Neural progenitor cell (in vitro differentiated cells): ENCODE measurements around the gene RARS1. TPM values are rescaled to one million over a fixed set of nuclear protein-coding genes. Genes with fewer than 3 reads are reported as not detected.

Source experiments
- DNase-seq: peaks from one replicate; pipeline ENCODE4 v3.0.0-alpha.2; 2016; ENCODE audit warnings: low spot score
- H2AFZ ChIP-seq: fragments of 200-600 bp; sonication (generic); replicated peaks from 2 replicates; pipeline ENCODE4 v1.6.1; 2016; ENCODE audit warnings: antibody characterized with exemption
- H3F3A ChIP-seq: fragments of 200-600 bp; sonication (generic); 2 replicates; pipeline ENCODE4 v1.6.1; 2016; ENCODE audit warnings: antibody characterized with exemption, low read depth
- H3K27ac ChIP-seq: fragments of 200-600 bp; sonication (generic); 2 replicates; pipeline ENCODE4 v1.5.1; 2016; ENCODE audit warnings: mild to moderate bottlenecking
- H3K27me3 ChIP-seq: fragments of 200-600 bp; sonication (generic); 2 replicates; pipeline ENCODE4 v1.6.1; 2016; ENCODE audit warnings: mild to moderate bottlenecking, moderate library complexity
- H3K36me3 ChIP-seq: fragments of 200-600 bp; sonication (generic); 2 replicates; pipeline ENCODE4 v1.5.1; 2016
- H3K4me1 ChIP-seq: fragments of 200-600 bp; sonication (generic); 2 replicates; pipeline ENCODE4 v1.6.1; 2016; ENCODE audit warnings: mixed run types
- H3K4me2 ChIP-seq: fragments of 200-600 bp; sonication (generic); 2 replicates; pipeline ENCODE4 v1.6.1; 2016
- H3K4me3 ChIP-seq: fragments of 200-600 bp; sonication (generic); 2 replicates; pipeline ENCODE4 v1.5.1; 2016
- H3K79me2 ChIP-seq: fragments of 200-600 bp; sonication (generic); 2 replicates; pipeline ENCODE4 v1.6.1; 2016; ENCODE audit warnings: low read depth
- H3K9ac ChIP-seq: fragments of 200-600 bp; sonication (generic); 2 replicates; pipeline ENCODE4 v1.6.1; 2016
- H3K9me3 ChIP-seq: fragments of 200-600 bp; sonication (generic); 2 replicates; pipeline ENCODE4 v1.5.1; 2016; ENCODE audit warnings: low read depth
- H4K20me1 ChIP-seq: fragments of 200-600 bp; sonication (generic); 2 replicates; pipeline ENCODE4 v1.6.1; 2016; ENCODE audit warnings: low read depth
- H3K27ac Mint-ChIP-seq: 3 replicates; pipeline ENCODE4 v1.8.0; 2021; ENCODE audit warnings: mixed read lengths
- H3K27me3 Mint-ChIP-seq: 2 replicates; pipeline ENCODE4 v1.8.0; 2022; ENCODE audit warnings: low read depth, mild to moderate bottlenecking, inconsistent platforms, moderate library complexity, mixed read lengths; ENCODE audit not compliant: insufficient read depth
- H3K36me3 Mint-ChIP-seq: 3 replicates; pipeline ENCODE4 v1.8.0; 2021; ENCODE audit warnings: mixed read lengths
- H3K4me1 Mint-ChIP-seq: 3 replicates; pipeline ENCODE4 v1.8.0; 2021; ENCODE audit warnings: mixed read lengths
- H3K4me3 Mint-ChIP-seq: 3 replicates; pipeline ENCODE4 v1.8.0; 2021; ENCODE audit warnings: mild to moderate bottlenecking, moderate library complexity, mixed read lengths
- H3K9me3 Mint-ChIP-seq: 3 replicates; pipeline ENCODE4 v1.8.0; 2020; ENCODE audit warnings: mixed read lengths
- EZH2 ChIP-seq: fragments of 200-600 bp; sonication (generic); IDR thresholded peaks from 2 replicates; pipeline ENCODE4 v1.6.1; 2017; ENCODE audit warnings: antibody characterized with exemption, mild to moderate bottlenecking, moderate library complexity
- EZH2phosphoT487 ChIP-seq: fragments of 200-600 bp; sonication (generic); IDR thresholded peaks from 2 replicates; pipeline ENCODE4 v1.6.1; 2017; ENCODE audit warnings: antibody characterized with exemption
- total RNA-seq: library from RNA; depleted of rRNA; stranded (reverse); fragments of >200 nt; gene quantifications from 2 replicates; pipeline ENCODE4 v1.2.3, GENCODE V29; 2015; ENCODE audit warnings: low replicate concordance
- TF ChIP-seq, protein P1 (sequence below): fragments of 200-600 bp; sonication (generic); IDR thresholded peaks from 2 replicates; pipeline ENCODE4 v1.5.1; 2017; ENCODE audit warnings: antibody characterized with exemption, mild to moderate bottlenecking

The RARS1 gene
- total RNA-seq, 1 donor from 2014 or later, result 191 TPM

DNA sequence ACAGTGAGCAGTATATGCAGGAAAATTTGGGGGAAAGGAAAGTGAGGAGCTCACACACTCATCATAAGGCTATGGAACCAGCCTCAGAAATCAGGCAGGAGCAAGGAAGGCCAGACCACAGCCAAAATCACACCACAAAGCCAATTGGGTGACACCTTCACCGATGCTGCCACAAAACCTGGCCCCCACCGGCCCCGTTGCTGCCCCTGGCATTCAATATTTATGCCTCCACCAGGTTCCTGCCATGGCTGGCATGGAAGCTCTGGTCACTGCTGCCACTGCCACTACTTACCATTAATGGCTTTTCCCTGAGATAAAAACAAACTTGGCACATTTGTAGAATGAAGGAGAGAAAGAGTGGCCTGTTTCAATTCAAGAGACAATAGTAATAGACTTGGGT is 28.7 kb upstream of the RARS1 start:
- no peaks in the 10 kb centered on the region for H4K20me1 ChIP-seq
- H3K4me1 Mint-ChIP-seq, result peaks cover 11% of the 10 kb centered on the region
- H3K4me3 Mint-ChIP-seq, result no peak overlapping the region
- H3K36me3 ChIP-seq, result no peaks in the 10 kb centered on the region
- H3K9me3 ChIP-seq, result no peaks in the 10 kb centered on the region
- no peaks in the 10 kb centered on the region for H3K9me3 Mint-ChIP-seq
- no peak for DNase-seq
- H3K27ac Mint-ChIP-seq, result no peak overlapping the region
- peaks cover 11% of the 10 kb centered on the region for H3K27me3 Mint-ChIP-seq
- no peaks in the 10 kb centered on the region for H3K79me2 ChIP-seq
- peaks cover 22% of the 10 kb centered on the region for H3K36me3 Mint-ChIP-seq
- H3K27me3 ChIP-seq, result no peaks in the 10 kb centered on the region
- no peaks in the 10 kb centered on the region for H3K4me1 ChIP-seq
- no peak overlapping the region for H3K27ac ChIP-seq
- TF ChIP-seq EZH2 (no peak), EZH2phosphoT487 (no peak)
- TF ChIP-seq, protein P1, sequence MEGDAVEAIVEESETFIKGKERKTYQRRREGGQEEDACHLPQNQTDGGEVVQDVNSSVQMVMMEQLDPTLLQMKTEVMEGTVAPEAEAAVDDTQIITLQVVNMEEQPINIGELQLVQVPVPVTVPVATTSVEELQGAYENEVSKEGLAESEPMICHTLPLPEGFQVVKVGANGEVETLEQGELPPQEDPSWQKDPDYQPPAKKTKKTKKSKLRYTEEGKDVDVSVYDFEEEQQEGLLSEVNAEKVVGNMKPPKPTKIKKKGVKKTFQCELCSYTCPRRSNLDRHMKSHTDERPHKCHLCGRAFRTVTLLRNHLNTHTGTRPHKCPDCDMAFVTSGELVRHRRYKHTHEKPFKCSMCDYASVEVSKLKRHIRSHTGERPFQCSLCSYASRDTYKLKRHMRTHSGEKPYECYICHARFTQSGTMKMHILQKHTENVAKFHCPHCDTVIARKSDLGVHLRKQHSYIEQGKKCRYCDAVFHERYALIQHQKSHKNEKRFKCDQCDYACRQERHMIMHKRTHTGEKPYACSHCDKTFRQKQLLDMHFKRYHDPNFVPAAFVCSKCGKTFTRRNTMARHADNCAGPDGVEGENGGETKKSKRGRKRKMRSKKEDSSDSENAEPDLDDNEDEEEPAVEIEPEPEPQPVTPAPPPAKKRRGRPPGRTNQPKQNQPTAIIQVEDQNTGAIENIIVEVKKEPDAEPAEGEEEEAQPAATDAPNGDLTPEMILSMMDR, result no peak
- no peak overlapping the region for H3K9ac ChIP-seq
- no peak overlapping the region for H3K4me2 ChIP-seq
- H2AFZ ChIP-seq, result no peak overlapping the region
- H3F3A ChIP-seq, result no peaks in the 10 kb centered on the region
- H3K4me3 ChIP-seq, result no peak overlapping the region

- Mint-ChIP-seq H3K4me3 (no peak overlapping the region), H3K4me1 (peaks cover 11% of the 10 kb centered on the region), H3K27me3 (peaks cover 11% of the 10 kb centered on the region), H3K36me3 (peaks cover 23% of the 10 kb centered on the region), H3K9me3 (no peaks in the 10 kb centered on the region), H3K27ac (no peak overlapping the region)
- Histone ChIP-seq H3K4me1 (no peaks in the 10 kb centered on the region), H3K9me3 (no peaks in the 10 kb centered on the region), H2AFZ (no peak overlapping the region), H3K9ac (no peak overlapping the region), H3K79me2 (no peaks in the 10 kb centered on the region), H3K27me3 (no peaks in the 10 kb centered on the region), H3K36me3 (no peaks in the 10 kb centered on the region), H3K27ac (no peak overlapping the region), H3K4me2 (no peak overlapping the region), H4K20me1 (no peaks in the 10 kb centered on the region), H3K4me3 (no peak overlapping the region), H3F3A (no peaks in the 10 kb centered on the region)
- DNase-seq, result no peak
- TF ChIP-seq, protein P1, result no peak
- no peak for TF ChIP-seq EZH2phosphoT487
- TF ChIP-seq EZH2, result no peak
Measured at GRCh38 chr5:168460606-168461005, 25.7 kb upstream of the RARS1 start.

DNA sequence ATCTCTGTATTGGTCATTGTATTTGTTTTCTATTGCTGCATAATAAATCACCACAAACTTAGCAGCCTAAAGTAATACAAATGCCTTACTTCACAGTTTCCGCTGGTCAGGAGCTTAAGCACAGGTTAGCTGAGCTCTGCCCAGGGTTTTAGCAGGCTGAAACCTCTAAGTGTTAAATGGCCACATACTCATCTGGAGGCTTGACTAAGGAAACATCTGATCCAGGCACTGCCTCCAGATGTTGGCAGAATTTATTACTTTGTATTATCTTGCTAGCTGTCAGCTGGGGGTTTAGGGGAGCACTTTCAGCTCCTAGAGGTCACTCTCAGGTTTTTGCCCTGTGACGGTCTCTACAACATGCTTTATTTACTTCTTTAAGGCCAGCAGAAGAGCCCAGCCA is 23.2 kb upstream of the RARS1 start:
- Histone ChIP-seq H3K4me3 (no peak overlapping the region), H3K4me2 (no peak overlapping the region), H3K79me2 (no peaks in the 10 kb centered on the region), H3F3A (no peaks in the 10 kb centered on the region), H2AFZ (no peak overlapping the region), H3K9me3 (no peaks in the 10 kb centered on the region), H4K20me1 (no peaks in the 10 kb centered on the region), H3K9ac (no peak overlapping the region), H3K36me3 (no peaks in the 10 kb centered on the region), H3K4me1 (no peaks in the 10 kb centered on the region), H3K27ac (no peak overlapping the region), H3K27me3 (no peaks in the 10 kb centered on the region)
- Mint-ChIP-seq H3K27ac (no peak overlapping the region), H3K4me1 (peaks cover 9% of the 10 kb centered on the region), H3K27me3 (peaks cover 9% of the 10 kb centered on the region), H3K36me3 (peaks cover 16% of the 10 kb centered on the region), H3K4me3 (no peak overlapping the region), H3K9me3 (no peaks in the 10 kb centered on the region)
- DNase-seq, result no peak
- TF ChIP-seq EZH2phosphoT487, result no peak
- TF ChIP-seq, protein P1, result no peak
- TF ChIP-seq EZH2, result no peak
